Neural cell (in vitro differentiated cells): ENCODE data around the gene ADCY1. TPM values are rescaled to one million over a fixed set of nuclear protein-coding genes. Genes with fewer than 3 reads are reported as not detected.

ENCODE experiments used
- H2AFZ ChIP-seq: fragments of 200-600, 300-800 bp; sonication (generic), shearing (Covaris generic); 2 replicates; pipeline ENCODE4 v1.6.0; 2014; ENCODE audit warnings: low read depth, mild to moderate bottlenecking, antibody characterized with exemption, low read length, moderate library complexity
- H3F3A ChIP-seq: fragments of 200-600 bp; shearing (Covaris generic); 2 replicates; pipeline ENCODE4 v1.6.1; 2016; ENCODE audit warnings: mild to moderate bottlenecking, moderate library complexity, mixed read lengths, antibody characterized with exemption, low read length; ENCODE audit not compliant: insufficient read depth, poor library complexity, severe bottlenecking
- H3K27ac ChIP-seq: fragments of 200-600, 300-800 bp; sonication (generic), shearing (Covaris generic); 2 replicates; pipeline ENCODE4 v1.5.1; 2014; ENCODE audit warnings: mild to moderate bottlenecking, low read length, moderate library complexity
- H3K27me3 ChIP-seq: fragments of 300-800, 200-600 bp; sonication (generic), shearing (Covaris generic); 2 replicates; pipeline ENCODE4 v1.6.0; 2014; ENCODE audit warnings: mild to moderate bottlenecking, low read depth, low read length, moderate library complexity; ENCODE audit not compliant: insufficient read depth
- H3K36me3 ChIP-seq: fragments of 300-800, 200-600 bp; sonication (generic), shearing (Covaris generic); 2 replicates; pipeline ENCODE4 v1.5.1; 2014; ENCODE audit warnings: mild to moderate bottlenecking, antibody characterized with exemption, low read length, moderate library complexity; ENCODE audit not compliant: insufficient read depth
- H3K4me2 ChIP-seq: fragments of 300-800, 200-600 bp; sonication (generic), shearing (Covaris generic); 2 replicates; pipeline ENCODE4 v1.6.0; 2014; ENCODE audit warnings: mild to moderate bottlenecking, low read length
- H3K4me3 ChIP-seq: fragments of 300-800, 200-600 bp; sonication (generic), shearing (Covaris generic); 2 replicates; pipeline ENCODE4 v1.5.1; 2014; ENCODE audit warnings: mild to moderate bottlenecking, low read length, moderate library complexity
- H3K79me2 ChIP-seq: fragments of 200-600 bp; shearing (Covaris generic); replicated peaks from 2 replicates; pipeline ENCODE4 v1.6.0; 2014; ENCODE audit warnings: mild to moderate bottlenecking, low read length, moderate library complexity; ENCODE audit not compliant: insufficient read depth
- H3K9ac ChIP-seq: fragments of 300-800, 200-600 bp; sonication (generic), shearing (Covaris generic); 2 replicates; pipeline ENCODE4 v1.6.1; 2016; ENCODE audit warnings: mild to moderate bottlenecking, low read length, mixed read lengths
- H3K9me2 ChIP-seq: fragments of 200-600 bp; shearing (Covaris generic); 2 replicates; pipeline ENCODE4 v1.6.1; 2016; ENCODE audit warnings: mild to moderate bottlenecking, low read length, mixed read lengths; ENCODE audit not compliant: insufficient read depth
- H3K9me3 ChIP-seq: fragments of 200-600, 300-800 bp; sonication (generic), shearing (Covaris generic); 2 replicates; pipeline ENCODE4 v1.6.1; 2016; ENCODE audit warnings: mild to moderate bottlenecking, mixed run types, low read length, moderate library complexity, mixed read lengths
- H4K20me1 ChIP-seq: fragments of 200-600 bp; shearing (Covaris generic); 2 replicates; pipeline ENCODE4 v1.6.1; 2016; ENCODE audit warnings: mild to moderate bottlenecking, mixed run types; ENCODE audit not compliant: insufficient read depth
- EP300 ChIP-seq: fragments of 450-650 bp; conservative IDR thresholded peaks from 2 replicates; pipeline ENCODE4 v1.6.1; 2014; ENCODE audit warnings: antibody characterized with exemption, mild to moderate bottlenecking, moderate library complexity; ENCODE audit not compliant: poor library complexity, severe bottlenecking
- EZH2 ChIP-seq: fragments of 200-600, 300-800 bp; shearing (Covaris generic), sonication (generic); IDR thresholded peaks from 2 replicates; pipeline ENCODE4 v1.6.1; 2014; ENCODE audit warnings: antibody characterized with exemption, low read length, borderline replicate concordance, mild to moderate bottlenecking; ENCODE audit not compliant: insufficient read depth, poor library complexity, severe bottlenecking
- MXI1 ChIP-seq: fragments of 450-650 bp; conservative IDR thresholded peaks from 2 replicates; pipeline ENCODE4 v1.6.1; 2014; ENCODE audit warnings: antibody characterized with exemption, mild to moderate bottlenecking; ENCODE audit not compliant: poor library complexity, severe bottlenecking
- POLR2AphosphoS5 ChIP-seq: IDR thresholded peaks from 2 replicates; pipeline ENCODE4 v1.6.1; 2012
- RAD21 ChIP-seq: fragments of 450-650 bp; conservative IDR thresholded peaks from 2 replicates; pipeline ENCODE4 v1.6.1; 2014; ENCODE audit warnings: antibody characterized with exemption, mild to moderate bottlenecking, moderate library complexity
- SMC3 ChIP-seq: fragments of 450-650 bp; conservative IDR thresholded peaks from 2 replicates; pipeline ENCODE4 v1.6.1; 2014; ENCODE audit warnings: antibody characterized with exemption, mild to moderate bottlenecking, moderate library complexity; ENCODE audit not compliant: poor library complexity
- TAF1 ChIP-seq: IDR thresholded peaks from 2 replicates; pipeline ENCODE4 v1.6.1; 2012; ENCODE audit warnings: low read depth
- polyA plus RNA-seq: library from polyadenylated mRNA; depleted of rRNA; stranded (reverse); fragments of >200 nt; gene quantifications from 2 replicates; pipeline ENCODE4 v1.2.3, GENCODE V29; 2014
- TF ChIP-seq, protein P1 (sequence below): IDR thresholded peaks from 2 replicates; pipeline ENCODE4 v1.6.1; 2012; ENCODE audit warnings: borderline replicate concordance
- TF ChIP-seq, protein P2 (sequence below): fragments of 450-650 bp; IDR thresholded peaks from 2 replicates; pipeline ENCODE4 v1.5.1; 2014; ENCODE audit warnings: antibody characterized with exemption, mild to moderate bottlenecking, moderate library complexity; ENCODE audit not compliant: poor library complexity, severe bottlenecking

Gene ADCY1
- polyA plus RNA-seq, 1 donor from 2014 or later = 14.8 TPM

DNA sequence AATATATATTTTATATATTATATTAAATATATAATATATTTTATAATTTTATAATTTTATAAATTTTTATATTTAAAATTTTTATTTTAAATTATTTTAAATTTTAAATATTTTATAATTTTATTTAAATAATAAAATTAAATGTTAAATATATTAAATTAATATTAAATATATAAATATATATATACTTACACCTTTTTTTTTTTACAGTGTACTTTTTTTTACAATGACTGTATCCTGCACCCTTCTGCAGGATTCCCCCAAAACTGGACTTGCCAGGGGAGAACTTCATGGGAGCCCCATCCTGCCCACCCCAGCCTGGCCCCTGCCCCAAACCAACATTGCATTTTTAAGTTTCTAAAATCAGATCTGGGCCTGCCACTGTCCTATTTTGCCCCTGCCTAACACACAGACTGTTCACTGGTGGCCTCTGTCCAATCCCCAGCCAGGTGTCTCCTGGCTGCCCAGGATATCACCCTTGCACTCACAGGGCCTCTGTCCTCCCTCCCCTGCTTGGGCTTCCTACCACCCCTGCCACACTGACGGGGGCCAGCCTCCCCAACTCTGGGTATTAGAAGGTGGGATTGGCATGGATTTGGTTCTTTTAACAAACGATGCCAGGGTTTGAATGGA lies 138.0 kb downstream of the ADCY1 start:
- H3K4me2 ChIP-seq = no peak overlapping the region
- no peaks in the 10 kb centered on the region for H3K79me2 ChIP-seq
- H3K36me3 ChIP-seq = no peaks in the 10 kb centered on the region
- H3K9me2 ChIP-seq = no peaks in the 10 kb centered on the region
- H3K27ac ChIP-seq = no peak overlapping the region
- no peaks in the 10 kb centered on the region for H4K20me1 ChIP-seq
- TF ChIP-seq, protein P1, sequence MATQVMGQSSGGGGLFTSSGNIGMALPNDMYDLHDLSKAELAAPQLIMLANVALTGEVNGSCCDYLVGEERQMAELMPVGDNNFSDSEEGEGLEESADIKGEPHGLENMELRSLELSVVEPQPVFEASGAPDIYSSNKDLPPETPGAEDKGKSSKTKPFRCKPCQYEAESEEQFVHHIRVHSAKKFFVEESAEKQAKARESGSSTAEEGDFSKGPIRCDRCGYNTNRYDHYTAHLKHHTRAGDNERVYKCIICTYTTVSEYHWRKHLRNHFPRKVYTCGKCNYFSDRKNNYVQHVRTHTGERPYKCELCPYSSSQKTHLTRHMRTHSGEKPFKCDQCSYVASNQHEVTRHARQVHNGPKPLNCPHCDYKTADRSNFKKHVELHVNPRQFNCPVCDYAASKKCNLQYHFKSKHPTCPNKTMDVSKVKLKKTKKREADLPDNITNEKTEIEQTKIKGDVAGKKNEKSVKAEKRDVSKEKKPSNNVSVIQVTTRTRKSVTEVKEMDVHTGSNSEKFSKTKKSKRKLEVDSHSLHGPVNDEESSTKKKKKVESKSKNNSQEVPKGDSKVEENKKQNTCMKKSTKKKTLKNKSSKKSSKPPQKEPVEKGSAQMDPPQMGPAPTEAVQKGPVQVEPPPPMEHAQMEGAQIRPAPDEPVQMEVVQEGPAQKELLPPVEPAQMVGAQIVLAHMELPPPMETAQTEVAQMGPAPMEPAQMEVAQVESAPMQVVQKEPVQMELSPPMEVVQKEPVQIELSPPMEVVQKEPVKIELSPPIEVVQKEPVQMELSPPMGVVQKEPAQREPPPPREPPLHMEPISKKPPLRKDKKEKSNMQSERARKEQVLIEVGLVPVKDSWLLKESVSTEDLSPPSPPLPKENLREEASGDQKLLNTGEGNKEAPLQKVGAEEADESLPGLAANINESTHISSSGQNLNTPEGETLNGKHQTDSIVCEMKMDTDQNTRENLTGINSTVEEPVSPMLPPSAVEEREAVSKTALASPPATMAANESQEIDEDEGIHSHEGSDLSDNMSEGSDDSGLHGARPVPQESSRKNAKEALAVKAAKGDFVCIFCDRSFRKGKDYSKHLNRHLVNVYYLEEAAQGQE = no peak
- no peak for TF ChIP-seq MXI1
- TF ChIP-seq EP300 = no peak
- TF ChIP-seq TAF1 = no peak
- no peak for TF ChIP-seq POLR2AphosphoS5
- no peak for TF ChIP-seq RAD21
- TF ChIP-seq SMC3 = no peak
- no peak for TF ChIP-seq EZH2
- TF ChIP-seq, protein P2, sequence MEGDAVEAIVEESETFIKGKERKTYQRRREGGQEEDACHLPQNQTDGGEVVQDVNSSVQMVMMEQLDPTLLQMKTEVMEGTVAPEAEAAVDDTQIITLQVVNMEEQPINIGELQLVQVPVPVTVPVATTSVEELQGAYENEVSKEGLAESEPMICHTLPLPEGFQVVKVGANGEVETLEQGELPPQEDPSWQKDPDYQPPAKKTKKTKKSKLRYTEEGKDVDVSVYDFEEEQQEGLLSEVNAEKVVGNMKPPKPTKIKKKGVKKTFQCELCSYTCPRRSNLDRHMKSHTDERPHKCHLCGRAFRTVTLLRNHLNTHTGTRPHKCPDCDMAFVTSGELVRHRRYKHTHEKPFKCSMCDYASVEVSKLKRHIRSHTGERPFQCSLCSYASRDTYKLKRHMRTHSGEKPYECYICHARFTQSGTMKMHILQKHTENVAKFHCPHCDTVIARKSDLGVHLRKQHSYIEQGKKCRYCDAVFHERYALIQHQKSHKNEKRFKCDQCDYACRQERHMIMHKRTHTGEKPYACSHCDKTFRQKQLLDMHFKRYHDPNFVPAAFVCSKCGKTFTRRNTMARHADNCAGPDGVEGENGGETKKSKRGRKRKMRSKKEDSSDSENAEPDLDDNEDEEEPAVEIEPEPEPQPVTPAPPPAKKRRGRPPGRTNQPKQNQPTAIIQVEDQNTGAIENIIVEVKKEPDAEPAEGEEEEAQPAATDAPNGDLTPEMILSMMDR = no peak
- no peaks in the 10 kb centered on the region for H3F3A ChIP-seq
- no peak overlapping the region for H3K9ac ChIP-seq
- no peak overlapping the region for H2AFZ ChIP-seq
- H3K27me3 ChIP-seq = no peaks in the 10 kb centered on the region
- no peaks in the 10 kb centered on the region for H3K9me3 ChIP-seq
- no peak overlapping the region for H3K4me3 ChIP-seq

DNA sequence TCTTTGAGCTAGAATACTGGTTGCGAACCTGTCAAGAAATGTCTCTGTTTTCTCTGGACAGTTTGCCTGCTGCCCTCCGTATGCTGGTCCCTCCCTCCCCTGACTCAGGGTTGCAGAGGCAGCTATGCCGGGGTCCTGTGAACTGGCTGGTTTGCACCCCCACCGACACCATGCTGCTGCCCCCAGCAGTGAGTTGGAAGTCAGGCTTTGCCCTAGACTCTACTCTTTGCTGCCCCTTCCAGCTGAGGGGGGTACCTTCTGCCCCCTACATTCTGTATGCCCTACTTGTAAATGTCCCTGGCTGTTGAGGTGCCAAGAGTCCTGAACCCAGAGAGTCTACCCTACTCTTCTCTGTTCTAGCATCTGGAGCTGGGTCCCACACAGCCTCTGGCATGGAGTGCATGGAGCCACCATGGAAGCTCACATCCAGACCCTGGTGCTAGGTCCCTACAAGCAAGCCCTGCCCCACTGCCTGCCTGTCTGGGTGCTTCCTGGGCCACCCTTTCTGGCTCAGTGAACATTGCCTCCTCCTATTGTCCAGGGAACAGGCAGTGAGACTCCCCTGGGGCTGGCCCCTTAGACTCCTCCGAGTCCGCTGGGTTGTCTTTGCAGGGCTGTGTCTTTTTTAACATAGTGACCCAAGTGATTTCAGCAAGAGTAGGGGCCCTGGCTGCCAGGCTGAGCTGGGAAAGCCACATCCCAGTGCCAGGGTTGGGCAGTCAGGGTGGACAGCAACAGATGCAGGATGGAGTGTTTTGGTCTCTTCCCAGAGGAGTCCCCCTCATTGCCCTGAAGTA lies 138.9 kb downstream of the ADCY1 start:
- no peak overlapping the region for H3K4me2 ChIP-seq
- H3K9me3 ChIP-seq = no peaks in the 10 kb centered on the region
- H3K27ac ChIP-seq = no peak overlapping the region
- no peak overlapping the region for H3K9ac ChIP-seq
- no peak overlapping the region for H3K4me3 ChIP-seq
- H3F3A ChIP-seq = no peaks in the 10 kb centered on the region
- TF ChIP-seq SMC3 = no peak
- TF ChIP-seq, protein P2 = no peak
- no peak for TF ChIP-seq EP300
- TF ChIP-seq, protein P1 = no peak
- no peaks in the 10 kb centered on the region for H3K9me2 ChIP-seq
- H3K36me3 ChIP-seq = no peaks in the 10 kb centered on the region
- no peaks in the 10 kb centered on the region for H3K79me2 ChIP-seq
- H4K20me1 ChIP-seq = no peaks in the 10 kb centered on the region
- H2AFZ ChIP-seq = no peak overlapping the region
- no peaks in the 10 kb centered on the region for H3K27me3 ChIP-seq
